Hippocampal formation (tissue), 2 donors: Measurements from ENCODE around the gene EXD3.
"Not testable (repeated sequence)": the region's sequence is repeated elsewhere in the genome, so short reads cannot be mapped to it uniquely, and the experiment has no call there.

Source experiments
- DNase-seq, 2 donors: peaks; one replicate each; lab custom pipeline; 2025; lab: John Stamatoyannopoulos, UW

Gene EXD3

GRCh38 chr9:137422604-137423513, at the start of gene EXD3, which contains the start of gene NOXA1:
Gene EXD3 (minus strand): TSS chr9:137423162. CDS start chr9:137395357, 27,805 bp downstream.
Gene NOXA1 (plus strand): TSS chr9:137423393. CDS start chr9:137423530, 137 bp downstream.
- DNase-seq = peak; percentile 73 to 81

GRCh38 chr9:137470785-137471184, 47.8 kb upstream of the EXD3 start:
- no peak for DNase-seq

- DNase-seq = no peak
Measured at GRCh38 chr9:137467896-137468295, 44.9 kb upstream of the EXD3 start.

- no peak for DNase-seq
Measured at GRCh38 chr9:137467161-137467581, 44.2 kb upstream of the EXD3 start.

- not testable (repeated sequence) for DNase-seq
Measured at GRCh38 chr9:137466389-137467085, 43.6 kb upstream of the EXD3 start.

GRCh38 chr9:137465720-137466388, 42.9 kb upstream of the EXD3 start:
- DNase-seq = no peak

- DNase-seq = no peak
Measured at GRCh38 chr9:137465000-137465719, 42.2 kb upstream of the EXD3 start.

- DNase-seq = no peak
Measured at GRCh38 chr9:137464291-137464999, 41.5 kb upstream of the EXD3 start.

GRCh38 chr9:137463931-137464290, 40.9 kb upstream of the EXD3 start:
- DNase-seq = no peak

GRCh38 chr9:137462986-137463930, 40.3 kb upstream of the EXD3 start:
- DNase-seq = no peak

GRCh38 chr9:137462396-137462985, 39.5 kb upstream of the EXD3 start:
- no peak for DNase-seq

- no peak for DNase-seq
Measured at GRCh38 chr9:137461663-137462395, 38.9 kb upstream of the EXD3 start.

GRCh38 chr9:137461316-137461662, 38.3 kb upstream of the EXD3 start:
- DNase-seq = no peak

GRCh38 chr9:137460363-137461315, 37.7 kb upstream of the EXD3 start:
- no peak for DNase-seq

GRCh38 chr9:137459601-137460362, 36.8 kb upstream of the EXD3 start:
- DNase-seq = no peak

- peak; percentile 92 for DNase-seq
Measured at GRCh38 chr9:137459152-137459600, 36.2 kb upstream of the EXD3 start, which contains the start of gene NSMF. Gene NSMF (minus strand): TSS chr9:137459334. CDS start chr9:137459102, 232 bp downstream.
